PC-3 (cell line): ENCODE measurements around the gene GCC1. TPM values are rescaled to one million over a fixed set of nuclear protein-coding genes. Genes with fewer than 3 reads are reported as not detected.

Source experiments
- ATAC-seq: fragments of 200-7000 bp; cut with Tn5 transposase; 2 replicates; pipeline ENCODE4 v1.9.1; 2020; ENCODE audit warnings: mild to moderate bottlenecking, moderate library complexity
- BruUV-seq: library from RNA; stranded (reverse); fragments of 400-500 nt; replicated peaks from 2 replicates; lab custom pipeline; 2021; lab: Mats Ljungman, UMichigan
- CTCF ChIA-PET: fragments of 300-600 bp; sonication (Branson Sonifier 250); formaldehyde crosslinking; loops from one replicate; lab custom pipeline; 2022; ENCODE audit warnings: antibody characterized with exemption; lab: Charles Lee
- POLR2A ChIA-PET: fragments of 300-600 bp; sonication (Branson Sonifier 250); formaldehyde crosslinking; loops from one replicate; lab custom pipeline; 2022; ENCODE audit warnings: antibody characterized with exemption; ENCODE audit not compliant: unreplicated experiment; lab: Charles Lee
- DNase-seq: peaks from one replicate; pipeline ENCODE4 v3.0.0-alpha.2; 2015
- H2AFZ ChIP-seq: fragments of 300-600 bp; sonication (generic); 2 replicates; pipeline ENCODE4 v1.6.0; 2016; ENCODE audit warnings: antibody characterized with exemption, low read length
- H3F3A ChIP-seq: fragments of 300-600 bp; sonication (generic); one replicate; pipeline ENCODE4 v1.6.0; 2017; ENCODE audit warnings: antibody characterized with exemption, low read length, control low read depth, mild to moderate bottlenecking; ENCODE audit not compliant: unreplicated experiment
- H3K27ac ChIP-seq: fragments of 300-600 bp; sonication (generic); 2 replicates; pipeline ENCODE4 v1.5.1; 2016; ENCODE audit warnings: mild to moderate bottlenecking, low read length
- H3K27me3 ChIP-seq: fragments of 300-600 bp; sonication (generic); 2 replicates; pipeline ENCODE4 v1.6.1; 2016; ENCODE audit warnings: low read length, mixed read lengths
- H3K36me3 ChIP-seq: fragments of 300-600 bp; sonication (generic); 2 replicates; pipeline ENCODE4 v1.6.1; 2016; ENCODE audit warnings: low read depth, mixed run types, low read length, mixed read lengths
- H3K4me1 ChIP-seq: fragments of 300-600 bp; sonication (generic); 2 replicates; pipeline ENCODE4 v1.5.1; 2016; ENCODE audit warnings: low read length; ENCODE audit not compliant: insufficient read depth
- H3K4me2 ChIP-seq: fragments of 300-600 bp; sonication (generic); 2 replicates; pipeline ENCODE4 v1.6.0; 2016; ENCODE audit warnings: low read length
- H3K4me3 ChIP-seq: fragments of 300-600 bp; sonication (generic); 2 replicates; pipeline ENCODE4 v1.5.1; 2016; ENCODE audit warnings: mild to moderate bottlenecking, low read length, mixed read lengths
- H3K79me2 ChIP-seq: fragments of 300-600 bp; sonication (generic); 2 replicates; pipeline ENCODE4 v1.6.1; 2017; ENCODE audit warnings: low read length, mixed read lengths
- H3K9ac ChIP-seq: fragments of 300-600 bp; sonication (generic); 2 replicates; pipeline ENCODE4 v1.6.0; 2016; ENCODE audit warnings: mild to moderate bottlenecking, low read length
- H3K9me2 ChIP-seq: fragments of 300-600 bp; sonication (generic); replicated peaks from 2 replicates; pipeline ENCODE4 v1.6.1; 2016; ENCODE audit warnings: mixed run types, low read length, mixed read lengths
- H3K9me3 ChIP-seq: fragments of 300-600 bp; sonication (generic); 2 replicates; pipeline ENCODE4 v1.6.1; 2016; ENCODE audit warnings: low read length, mixed read lengths
- H4K20me1 ChIP-seq: fragments of 300-600 bp; sonication (generic); 2 replicates; pipeline ENCODE4 v1.6.1; 2016; ENCODE audit warnings: low read length, mixed read lengths
- CTCF ChIP-seq: fragments of 300-600 bp; sonication (generic); conservative IDR thresholded peaks from 2 replicates; pipeline ENCODE4 v1.5.1; 2017; ENCODE audit warnings: antibody characterized with exemption, low read depth, mild to moderate bottlenecking, low read length
- EZH2 ChIP-seq: fragments of 300-600 bp; sonication (generic); IDR thresholded peaks from one replicate; pipeline ENCODE4 v1.6.1; 2017; ENCODE audit warnings: antibody characterized with exemption, mild to moderate bottlenecking, low read length; ENCODE audit not compliant: unreplicated experiment
- EZH2phosphoT487 ChIP-seq: fragments of 300-600 bp; sonication (generic); IDR thresholded peaks from 2 replicates; pipeline ENCODE4 v1.6.1; 2018; ENCODE audit warnings: mild to moderate bottlenecking, antibody characterized with exemption, low read length, borderline replicate concordance
- intact Hi-C: fragments of 100-400 bp; cut with micrococcal nuclease; formaldehyde crosslinking; loops from 2 replicates; pipeline ENCODE4 v1.9.0; 2023
- total RNA-seq: library from RNA; depleted of rRNA; stranded (reverse); fragments of >200 nt; gene quantifications from 2 replicates; pipeline ENCODE4 v1.2.3, GENCODE V29; 2014

The GCC1 gene
- total RNA-seq, 1 experiment from 2014 or later: 11.2 TPM

GRCh38 chr7:127618775-127619174 lies 33.4 kb upstream of the GCC1 start:
- ATAC-seq (no peak), DNase-seq (no peak)
- CTCF ChIA-PET: no interaction called here
- H3K27me3 ChIP-seq: peaks cover 95% of the 10 kb centered on the region
- BruUV-seq: no TSS peak
- no peak overlapping the region for H3K9ac ChIP-seq
- no peaks in the 10 kb centered on the region for H4K20me1 ChIP-seq
- no peaks in the 10 kb centered on the region for H3K79me2 ChIP-seq
- no peaks in the 10 kb centered on the region for H3F3A ChIP-seq
- H3K4me3 ChIP-seq: no peak overlapping the region
- H3K9me2 ChIP-seq: no peaks in the 10 kb centered on the region
- H3K36me3 ChIP-seq: no peaks in the 10 kb centered on the region
- H3K4me2 ChIP-seq: no peak overlapping the region
- TF ChIP-seq CTCF (no peak), EZH2phosphoT487 (no peak), EZH2 (no peak)
- no peaks in the 10 kb centered on the region for H3K4me1 ChIP-seq
- POLR2A ChIA-PET: no interaction called here
- intact Hi-C loops: no loop called here
- no peak overlapping the region for H3K27ac ChIP-seq
- H2AFZ ChIP-seq: no peak overlapping the region
- H3K9me3 ChIP-seq: no peaks in the 10 kb centered on the region

- Histone ChIP-seq H3K9ac (no peak within 1 kb of the TSS), H3K27ac (no peak within 1 kb of the TSS), H3K27me3 (peaks cover 88% of the 10 kb centered on the region), H3K4me1 (no peaks in the 10 kb centered on the region), H3K79me2 (no peaks in the 10 kb centered on the region), H3K36me3 (no peaks in the 10 kb centered on the region), H3K4me2 (no peak within 1 kb of the TSS), H3K4me3 (no peak within 1 kb of the TSS), H3K9me2 (no peaks in the 10 kb centered on the region), H3K9me3 (no peaks in the 10 kb centered on the region), H4K20me1 (no peaks in the 10 kb centered on the region), H3F3A (no peaks in the 10 kb centered on the region), H2AFZ (no peak within 1 kb of the TSS)
- BruUV-seq: no TSS peak
- TF ChIP-seq CTCF: no peak
- TF ChIP-seq EZH2phosphoT487: no peak
- no peak for TF ChIP-seq EZH2
- CTCF ChIA-PET: no interaction called here
- POLR2A ChIA-PET: no interaction called here
- intact Hi-C loops: no loop called here
- ATAC-seq: no peak
- no peak for DNase-seq
Observed at GRCh38 chr7:127618042-127618441, 32.6 kb upstream of the GCC1 start, which contains the start of gene PAX4. TSS of gene PAX4 (minus strand) at chr7:127618142. CDS start at chr7:127615928, 2,214 bp downstream.

GRCh38 chr7:127616724-127617123 lies 31.3 kb upstream of the GCC1 start:
- H3K4me1 ChIP-seq: no peaks in the 10 kb centered on the region
- H3K27me3 ChIP-seq: peaks cover 77% of the 10 kb centered on the region
- no peak overlapping the region for H3K4me2 ChIP-seq
- no peaks in the 10 kb centered on the region for H3K79me2 ChIP-seq
- no peaks in the 10 kb centered on the region for H3K36me3 ChIP-seq
- H3K27ac ChIP-seq: no peak overlapping the region
- ATAC-seq (no peak), DNase-seq (no peak)
- no peak overlapping the region for H3K4me3 ChIP-seq
- H4K20me1 ChIP-seq: no peaks in the 10 kb centered on the region
- H3F3A ChIP-seq: no peaks in the 10 kb centered on the region
- TF ChIP-seq EZH2: no peak
- CTCF ChIA-PET: interaction anchor here (0.6 kb wide), 1 partner anchor 47 kb away, joined by 3 read pairs; no protein-coding TSS in a partner anchor
- H2AFZ ChIP-seq: no peak overlapping the region
- no peaks in the 10 kb centered on the region for H3K9me3 ChIP-seq
- intact Hi-C loops: no loop called here
- H3K9me2 ChIP-seq: no peaks in the 10 kb centered on the region
- POLR2A ChIA-PET: no interaction called here
- BruUV-seq: no TSS peak
- H3K9ac ChIP-seq: no peak overlapping the region
